DND-41 (cell line): Measurements from ENCODE around the gene SLC6A4.

Experiments used
- ATAC-seq: fragments of 200-7000 bp; cut with Tn5 transposase; 3 replicates; pipeline ENCODE4 v1.9.1; 2021; ENCODE audit warnings: low read depth; ENCODE audit not compliant: insufficient read depth
- DNase-seq: peaks from one replicate; pipeline ENCODE4 v3.0.0-alpha.2; 2020
- H2AFZ ChIP-seq: 2 replicates; pipeline ENCODE4 v1.6.0; 2012; ENCODE audit warnings: low read depth, low read length
- H3K27ac ChIP-seq: 2 replicates; pipeline ENCODE4 v1.5.1; 2012; ENCODE audit warnings: low read length, inconsistent platforms
- H3K27me3 ChIP-seq: fragments of 200-600 bp; sonication (generic); 2 replicates; pipeline ENCODE4 v1.6.0; 2012; ENCODE audit warnings: low read length, mild to moderate bottlenecking, inconsistent platforms; ENCODE audit not compliant: insufficient read depth, poor library complexity
- H3K36me3 ChIP-seq: 2 replicates; pipeline ENCODE4 v1.5.1; 2012; ENCODE audit warnings: low read length, inconsistent platforms; ENCODE audit not compliant: insufficient read depth
- H3K4me1 ChIP-seq: 2 replicates; pipeline ENCODE4 v1.5.1; 2012; ENCODE audit warnings: mild to moderate bottlenecking, low read length; ENCODE audit not compliant: insufficient read depth
- H3K4me2 ChIP-seq: 2 replicates; pipeline ENCODE4 v1.6.0; 2012; ENCODE audit warnings: mild to moderate bottlenecking, moderate library complexity, low read length, inconsistent platforms; ENCODE audit not compliant: insufficient read depth
- H3K4me3 ChIP-seq, 2 experiments: fragments of 200-600 bp in 1 of 2; shearing (Covaris generic) in 1 of 2; 2 replicates each; pipeline ENCODE4 v1.5.1; 2012 to 2016; ENCODE audit warnings: inconsistent platforms in 2 of 2, low read length in 2 of 2, mild to moderate bottlenecking in 2 of 2, low read depth in 1 of 2, moderate library complexity in 1 of 2
- H3K79me2 ChIP-seq: 2 replicates; pipeline ENCODE4 v1.6.0; 2012; ENCODE audit warnings: low read length, inconsistent platforms; ENCODE audit not compliant: insufficient read depth
- H3K9ac ChIP-seq: 2 replicates; pipeline ENCODE4 v1.6.0; 2012; ENCODE audit warnings: low read depth, mild to moderate bottlenecking, inconsistent platforms, low read length, moderate library complexity
- H3K9me3 ChIP-seq: 2 replicates; pipeline ENCODE4 v1.5.1; 2012; ENCODE audit warnings: low read length, moderate library complexity, mild to moderate bottlenecking, inconsistent platforms; ENCODE audit not compliant: insufficient read depth, severe bottlenecking
- H4K20me1 ChIP-seq: 2 replicates; pipeline ENCODE4 v1.6.0; 2012; ENCODE audit warnings: low read length; ENCODE audit not compliant: insufficient read depth
- CTCF ChIP-seq: IDR thresholded peaks from 2 replicates; pipeline ENCODE4 v1.5.1; 2012; ENCODE audit warnings: borderline replicate concordance, low read length, moderate library complexity, mild to moderate bottlenecking; ENCODE audit not compliant: poor library complexity, severe bottlenecking; ENCODE audit errors: extremely low read depth
- EZH2 ChIP-seq: IDR thresholded peaks from 3 replicates; pipeline ENCODE4 v1.6.1; 2012; ENCODE audit warnings: borderline replicate concordance, low read depth, mild to moderate bottlenecking, moderate library complexity, low read length, inconsistent platforms; ENCODE audit not compliant: severe bottlenecking

The SLC6A4 gene

GRCh38 chr17:30254150-30254549 is 18.7 kb upstream of the SLC6A4 start:
- Histone ChIP-seq H3K79me2 (no peaks in the 10 kb centered on the region), H2AFZ (no peak overlapping the region), H3K4me2 (no peak overlapping the region), H3K36me3 (peaks cover 67% of the 10 kb centered on the region), H3K4me1 (no peaks in the 10 kb centered on the region), H3K27me3 (no peaks in the 10 kb centered on the region), H3K27ac (no peak overlapping the region), H3K4me3 (no peak overlapping the region), H3K9ac (no peak overlapping the region), H4K20me1 (no peaks in the 10 kb centered on the region), H3K9me3 (no peaks in the 10 kb centered on the region)
- ATAC-seq = no peak
- no peak for DNase-seq
- TF ChIP-seq CTCF (no peak), EZH2 (no peak)

- no peak overlapping the region for H3K9ac ChIP-seq
- H3K79me2 ChIP-seq = no peaks in the 10 kb centered on the region
- no peak overlapping the region for H3K27ac ChIP-seq
- TF ChIP-seq CTCF = no peak
- no peak for TF ChIP-seq EZH2
- DNase-seq (no peak), ATAC-seq (no peak)
- H3K4me1 ChIP-seq = no peaks in the 10 kb centered on the region
- no peaks in the 10 kb centered on the region for H3K27me3 ChIP-seq
- no peak overlapping the region for H3K4me2 ChIP-seq
- H2AFZ ChIP-seq = no peak overlapping the region
- no peak overlapping the region for H3K4me3 ChIP-seq
- H4K20me1 ChIP-seq = no peaks in the 10 kb centered on the region
- H3K9me3 ChIP-seq = no peaks in the 10 kb centered on the region
- H3K36me3 ChIP-seq = peaks cover 67% of the 10 kb centered on the region
These were observed 17.8 kb upstream of the SLC6A4 start for GRCh38 chr17:30253312-30253711.

GRCh38 chr17:30251931-30252330 is 16.4 kb upstream of the SLC6A4 start:
- DNase-seq (no peak), ATAC-seq (no peak)
- no peak overlapping the region for H2AFZ ChIP-seq
- TF ChIP-seq EZH2 (no peak), CTCF (no peak)
- no peaks in the 10 kb centered on the region for H3K9me3 ChIP-seq
- no peak overlapping the region for H3K9ac ChIP-seq
- H3K27me3 ChIP-seq = no peaks in the 10 kb centered on the region
- H3K79me2 ChIP-seq = no peaks in the 10 kb centered on the region
- no peaks in the 10 kb centered on the region for H4K20me1 ChIP-seq
- no peak overlapping the region for H3K27ac ChIP-seq
- H3K36me3 ChIP-seq = peaks cover 76% of the 10 kb centered on the region
- no peaks in the 10 kb centered on the region for H3K4me1 ChIP-seq
- H3K4me3 ChIP-seq = no peak overlapping the region
- no peak overlapping the region for H3K4me2 ChIP-seq

- Histone ChIP-seq H3K36me3 (peaks cover 72% of the 10 kb centered on the region), H3K4me1 (no peaks in the 10 kb centered on the region), H3K27ac (no peak overlapping the region), H3K27me3 (no peaks in the 10 kb centered on the region), H3K9ac (no peak overlapping the region), H3K4me2 (no peak overlapping the region), H3K9me3 (no peaks in the 10 kb centered on the region), H3K79me2 (no peaks in the 10 kb centered on the region), H2AFZ (no peak overlapping the region), H3K4me3 (no peak overlapping the region), H4K20me1 (no peaks in the 10 kb centered on the region)
- TF ChIP-seq CTCF = no peak
- no peak for TF ChIP-seq EZH2
- ATAC-seq (no peak), DNase-seq (no peak)
These were observed 14.0 kb upstream of the SLC6A4 start for GRCh38 chr17:30249460-30249859.
